NCI-H2196 (cell line): ENCODE measurements around the gene ARHGEF38.
"Not testable (repeated sequence)": the region's sequence is repeated elsewhere in the genome, so short reads cannot be mapped to it uniquely, and the experiment has no call there.

ENCODE experiments used
- DNase-seq: peaks from one replicate; lab custom pipeline; 2025; ENCODE audit not compliant: unreplicated experiment; lab: John Stamatoyannopoulos, UW

Gene ARHGEF38

GRCh38 chr4:105605493-105605892, 53.1 kb downstream of the ARHGEF38 start:
- peak; percentile 6 for DNase-seq

DNA sequence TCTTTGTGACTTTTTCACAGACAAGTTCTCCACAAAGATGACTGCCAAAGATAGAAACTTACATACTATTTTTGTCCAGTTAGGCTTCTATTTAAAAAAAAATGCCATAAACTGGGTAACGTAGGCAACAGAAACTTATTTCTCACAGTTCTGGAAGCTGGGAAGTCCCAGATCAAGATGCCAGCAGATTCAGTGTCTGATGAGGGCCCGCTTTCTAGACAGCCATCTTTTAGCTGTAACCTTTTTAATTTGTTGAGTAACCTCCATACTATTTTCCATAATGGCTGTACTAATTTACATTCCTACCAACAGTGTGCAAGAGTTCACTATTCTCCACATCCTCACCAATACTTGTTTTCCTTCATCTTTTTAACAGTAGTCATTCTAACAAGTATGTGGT, 55.5 kb downstream of the ARHGEF38 start:
- no peak for DNase-seq

- not testable (repeated sequence) for DNase-seq
Observed at GRCh38 chr4:105609819-105610218, 57.4 kb downstream of the ARHGEF38 start.

GRCh38 chr4:105613306-105613705, 60.9 kb downstream of the ARHGEF38 start:
- DNase-seq: peak; percentile 72

DNA sequence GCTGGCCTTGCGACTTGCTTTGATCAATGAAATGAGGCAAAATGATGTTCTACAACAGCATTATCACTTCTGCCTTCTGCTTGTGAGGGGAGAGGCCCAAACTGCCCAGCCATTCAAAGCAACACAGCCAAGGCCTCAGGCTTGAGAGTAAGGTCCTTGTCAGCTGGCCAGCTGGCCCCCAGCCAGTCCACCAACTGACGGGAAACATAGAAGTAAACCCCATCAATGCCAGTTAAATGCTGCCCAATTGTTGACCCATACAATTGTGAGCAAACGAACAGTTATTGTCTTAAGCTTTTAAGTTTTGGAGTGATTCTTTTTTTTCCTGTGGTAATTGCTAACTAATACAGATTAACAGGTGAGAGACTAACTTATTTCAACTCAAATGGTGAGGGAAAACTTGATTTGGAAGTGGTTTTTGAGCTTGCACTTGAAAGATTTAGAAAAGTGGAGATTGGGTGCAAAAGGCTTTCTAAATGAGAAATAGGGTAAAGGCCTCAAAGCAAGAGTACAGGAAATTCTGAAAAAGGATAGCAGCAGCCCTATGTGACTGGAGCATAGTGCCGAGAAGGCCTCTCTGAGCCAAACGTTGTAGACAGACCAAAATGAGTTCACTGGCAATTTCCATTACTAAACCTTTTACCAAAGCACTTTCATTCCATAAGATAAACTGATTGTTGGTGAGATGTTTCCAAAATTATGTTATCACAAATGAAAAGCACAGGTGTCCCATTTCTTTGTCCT, 66.9 kb downstream of the ARHGEF38 start:
- DNase-seq: peak; percentile 78

GRCh38 chr4:105620640-105621323, 68.4 kb downstream of the ARHGEF38 start:
- DNase-seq: peak; percentile 12

DNA sequence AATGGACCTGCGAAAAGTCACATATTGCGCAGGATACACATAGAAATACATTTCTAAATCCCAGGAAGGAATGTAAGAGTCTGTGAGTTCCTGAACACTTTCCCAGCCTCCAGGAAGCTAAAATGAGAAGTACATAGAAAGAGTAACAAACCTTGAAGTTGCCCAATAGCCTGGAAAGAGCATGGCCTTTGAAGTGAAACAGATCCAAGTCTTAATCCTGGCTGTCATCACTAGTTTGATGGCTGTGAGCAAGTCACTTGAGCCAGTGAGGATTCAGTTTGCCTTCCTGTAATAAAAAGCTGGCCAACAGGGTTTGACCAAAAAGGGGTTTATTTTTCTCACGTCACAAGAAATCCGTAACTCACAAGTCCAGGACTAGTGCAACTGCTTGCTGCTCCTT, 69.8 kb downstream of the ARHGEF38 start:
- DNase-seq: no peak

GRCh38 chr4:105623099-105623498, 70.7 kb downstream of the ARHGEF38 start:
- no peak for DNase-seq

DNA sequence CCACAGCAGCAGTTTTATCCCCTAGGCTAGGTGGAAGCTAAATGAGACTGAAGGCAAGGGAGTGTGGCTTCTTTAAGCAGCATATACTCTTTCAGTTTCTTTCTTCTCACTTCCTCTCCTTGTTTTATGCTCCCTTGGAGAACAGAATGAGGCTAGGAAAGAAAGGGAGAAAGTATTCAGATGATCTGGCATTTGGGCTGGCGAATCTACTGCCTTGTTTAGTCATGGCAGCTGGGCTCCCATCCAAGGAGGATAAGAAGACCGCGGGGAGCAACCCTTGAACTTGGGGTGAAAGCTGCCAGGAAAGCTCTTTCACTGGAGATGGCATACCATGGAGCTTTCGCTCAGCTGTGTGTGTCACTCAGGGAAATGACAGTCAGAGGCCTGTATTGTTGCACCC, 72.1 kb downstream of the ARHGEF38 start:
- no peak for DNase-seq

DNA sequence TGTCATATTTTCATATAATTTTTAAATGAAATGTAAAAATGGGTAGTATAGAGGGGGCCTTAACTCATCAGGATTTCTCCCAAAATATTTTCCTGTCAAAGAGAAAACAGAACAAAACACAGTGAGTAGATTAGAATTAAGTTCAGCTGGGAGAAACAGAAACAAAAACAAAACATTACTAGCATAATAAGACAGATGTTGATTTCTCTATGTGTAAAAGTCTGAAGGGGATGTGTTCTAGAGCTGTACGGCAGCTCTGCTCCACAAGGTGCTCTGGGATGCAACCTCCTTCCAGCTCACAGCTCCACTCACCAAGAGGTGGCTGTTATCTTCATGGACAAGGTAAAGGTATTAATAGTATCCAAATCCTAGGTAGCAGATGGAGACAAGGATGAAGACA, 72.8 kb downstream of the ARHGEF38 start:
- no peak for DNase-seq

GRCh38 chr4:105626846-105627245, 74.4 kb downstream of the ARHGEF38 start:
- no peak for DNase-seq

- no peak for DNase-seq
Observed at GRCh38 chr4:105627620-105628019, 75.2 kb downstream of the ARHGEF38 start.

GRCh38 chr4:105630670-105631655, 78.5 kb downstream of the ARHGEF38 start:
- DNase-seq: no peak

GRCh38 chr4:105631818-105632400, 79.5 kb downstream of the ARHGEF38 start:
- DNase-seq: no peak

- DNase-seq: no peak
Observed at GRCh38 chr4:105632599-105632998, 80.2 kb downstream of the ARHGEF38 start.

DNA sequence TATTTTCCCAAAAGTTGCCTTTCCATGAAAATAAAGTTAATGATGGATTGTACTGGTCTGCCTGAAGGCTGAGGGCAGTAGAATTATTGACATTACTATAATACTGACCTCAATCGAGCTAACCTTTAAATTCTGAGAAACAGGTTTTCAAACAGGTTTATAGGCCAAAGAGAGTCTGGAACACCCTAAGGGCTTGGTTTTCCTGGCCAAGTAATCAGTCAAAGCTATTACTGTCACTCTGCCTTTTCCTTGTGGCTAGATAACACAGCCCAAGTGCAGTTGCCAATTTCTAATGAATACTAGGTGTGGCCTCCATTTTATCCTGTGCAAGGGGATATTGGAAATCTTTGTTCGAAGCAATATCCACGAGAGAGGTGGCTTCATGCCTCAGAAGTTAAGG, 80.8 kb downstream of the ARHGEF38 start:
- DNase-seq: peak; percentile 9

GRCh38 chr4:105634402-105635080, 82.1 kb downstream of the ARHGEF38 start:
- DNase-seq: no peak

GRCh38 chr4:105637408-105638176, 85.2 kb downstream of the ARHGEF38 start:
- DNase-seq: peak; percentile 62

- no peak for DNase-seq
Observed at GRCh38 chr4:105641845-105642244, 89.4 kb downstream of the ARHGEF38 start.

GRCh38 chr4:105644257-105644656, 91.8 kb downstream of the ARHGEF38 start:
- DNase-seq: no peak
